RWPE1 (cell line): ENCODE data around the gene CLEC11A.
"Not testable (repeated sequence)": the region's sequence is repeated elsewhere in the genome, so short reads cannot be mapped to it uniquely, and the experiment has no call there.

Source experiments
- CTCF ChIA-PET: fragments of 350-600 bp; sonication (Branson Sonifier 250); formaldehyde crosslinking; extraction: SDS; loops from one replicate; lab custom pipeline; 2021; lab: Yijun Ruan, JAX
- POLR2A ChIA-PET: fragments of 400-600 bp; formaldehyde crosslinking; extraction: SDS; loops from one replicate; lab custom pipeline; 2020; ENCODE audit warnings: antibody characterized with exemption; ENCODE audit not compliant: low non-redundant PET; lab: Yijun Ruan, JAX
- DNase-seq: peaks from one replicate; pipeline ENCODE4 v3.0.0; 2012; ENCODE audit warnings: low spot score
- H3K27ac ChIP-seq: fragments of 450-650 bp; 2 replicates; pipeline ENCODE4 v1.5.1; 2017
- CTCF ChIP-seq: fragments of 450-650 bp; conservative IDR thresholded peaks from 2 replicates; pipeline ENCODE4 v1.5.1; 2017; ENCODE audit warnings: low read depth, mild to moderate bottlenecking

CLEC11A gene

GRCh38 chr19:50753879-50754278, 30.7 kb downstream of the CLEC11A start:
- CTCF ChIA-PET, result no interaction called here
- no peak for TF ChIP-seq CTCF

GRCh38 chr19:50756244-50756643, 33.1 kb downstream of the CLEC11A start:
- DNase-seq, H3K27ac ChIP-seq, CTCF ChIA-PET, POLR2A ChIA-PET: not testable (repeated sequence)

More at GRCh38 chr19:50753879-50754278, 30.7 kb downstream of the CLEC11A start:
- POLR2A ChIA-PET, result no interaction called here
- DNase-seq, result no peak
- H3K27ac ChIP-seq, result no peak overlapping the region

DNA sequence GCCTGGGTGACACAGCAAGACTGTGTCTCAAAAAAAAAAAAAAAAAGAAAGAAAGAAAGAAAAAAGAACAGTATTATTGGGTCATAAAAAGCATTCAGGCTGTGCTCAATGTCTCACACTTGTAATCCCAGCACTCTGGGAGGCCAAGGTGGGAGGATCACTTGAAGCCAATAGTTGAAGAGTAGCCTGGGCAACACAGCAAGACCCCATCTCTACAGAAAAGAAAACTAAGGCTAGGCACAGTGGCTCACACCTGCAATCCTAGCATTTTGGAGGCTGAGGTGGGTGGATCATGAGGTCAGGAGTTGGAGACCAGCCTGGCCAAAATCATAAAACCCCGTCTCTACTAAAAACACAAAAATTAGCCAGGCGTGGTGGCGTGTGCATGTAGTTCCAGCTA, 34.5 kb downstream of the CLEC11A start:
- CTCF ChIA-PET, DNase-seq, POLR2A ChIA-PET, H3K27ac ChIP-seq: not testable (repeated sequence)

- CTCF ChIA-PET, result interaction anchor here (0.6 kb wide), 1 partner anchor 24 kb away, joined by 3 read pairs; no protein-coding TSS in a partner anchor
- POLR2A ChIA-PET, H3K27ac ChIP-seq, DNase-seq: not testable (repeated sequence)
Observed at GRCh38 chr19:50759076-50759475, 35.9 kb downstream of the CLEC11A start.

GRCh38 chr19:50759886-50760285, 36.7 kb downstream of the CLEC11A start:
- no peak overlapping the region for H3K27ac ChIP-seq
- DNase-seq, result peak; percentile 15
- POLR2A ChIA-PET, result no interaction called here
- TF ChIP-seq CTCF, result no peak
- CTCF ChIA-PET, result interaction anchor here (0.6 kb wide), 1 partner anchor 25 kb away, joined by 3 read pairs; no protein-coding TSS in a partner anchor

GRCh38 chr19:50761501-50761900, 38.3 kb downstream of the CLEC11A start:
- CTCF ChIA-PET, result interaction anchor here (0.6 to 0.7 kb wide), 2 partner anchors 95 to 134 kb away, joined by 3 read pairs; no protein-coding TSS in a partner anchor
- POLR2A ChIA-PET, DNase-seq, H3K27ac ChIP-seq: not testable (repeated sequence)

- DNase-seq, POLR2A ChIA-PET, H3K27ac ChIP-seq: not testable (repeated sequence)
- CTCF ChIA-PET, result interaction anchor here (0.7 kb wide), 1 partner anchor 13 kb away, joined by 3 read pairs; no protein-coding TSS in a partner anchor
Observed at GRCh38 chr19:50763521-50763920, 40.4 kb downstream of the CLEC11A start.

GRCh38 chr19:50764409-50764808, 41.2 kb downstream of the CLEC11A start:
- no peak for TF ChIP-seq CTCF
- H3K27ac ChIP-seq, result no peak overlapping the region
- POLR2A ChIA-PET, result no interaction called here
- DNase-seq, result no peak
- CTCF ChIA-PET, result interaction anchor here (0.7 to 0.9 kb wide), 2 partner anchors 14 to 40 kb away, joined by 3 read pairs; no protein-coding TSS in a partner anchor

GRCh38 chr19:50766746-50767145, 43.6 kb downstream of the CLEC11A start:
- CTCF ChIA-PET, result interaction anchor here (0.6 to 0.7 kb wide), 3 partner anchors 9 to 417 kb away, joined by 3 to 4 read pairs (median 3); no protein-coding TSS in a partner anchor
- POLR2A ChIA-PET, H3K27ac ChIP-seq, DNase-seq: not testable (repeated sequence)

DNA sequence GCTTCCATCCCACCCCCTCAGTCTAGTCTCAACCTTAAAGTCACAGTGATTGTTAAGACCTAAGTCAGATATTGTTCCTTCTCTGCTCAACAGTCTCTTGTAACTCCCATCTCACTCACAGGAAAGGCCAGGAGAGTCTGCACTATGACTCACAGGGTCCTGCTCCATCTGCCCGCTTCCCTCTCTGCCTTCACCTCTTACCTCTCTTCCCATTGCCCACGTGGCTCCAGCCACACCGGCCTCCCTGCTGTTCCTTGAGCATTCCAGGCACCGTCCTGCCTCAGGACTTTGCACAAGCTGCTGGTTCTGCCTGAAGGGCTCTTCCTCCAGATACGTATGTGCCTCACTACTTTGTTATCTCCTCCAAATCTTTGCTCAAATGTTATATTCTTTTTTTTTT, 44.1 kb downstream of the CLEC11A start:
- H3K27ac ChIP-seq, DNase-seq, POLR2A ChIA-PET: not testable (repeated sequence)
- CTCF ChIA-PET, result interaction anchor here (0.6 kb wide), 3 partner anchors 14 to 362 kb away, joined by 3 to 4 read pairs (median 3); no protein-coding TSS in a partner anchor
